Body of pancreas (tissue), 4 donors: Measurements from ENCODE around the gene NUP210. TPM values are rescaled to one million over a fixed set of nuclear protein-coding genes. Genes with fewer than 3 reads are reported as not detected.

Experiments
- ATAC-seq: fragments of 150-250 bp; one replicate; pipeline ENCODE4 v1.9.1; 2016
- DNase-seq, 4 donors: peaks; one replicate each; pipeline ENCODE4 v3.0.0-alpha.2; 2019
- H3K27ac ChIP-seq, 4 donors: fragments of 200-600 bp; sonication (generic); 1 replicate in 3 of 4; 2 replicates in 1 of 4; pipeline versions ENCODE4 v1.5.1 to v1.6.1; 2016 to 2019; ENCODE audit warnings: mild to moderate bottlenecking in 1 of 4, mixed read lengths in 1 of 4, moderate library complexity in 1 of 4
- H3K27me3 ChIP-seq, 2 donors: fragments of 200-600 bp; sonication (generic); one replicate each; pipeline ENCODE4 v1.6.0; 2016; ENCODE audit warnings: mild to moderate bottlenecking in 1 of 2
- H3K36me3 ChIP-seq, 2 donors: fragments of 200-600 bp; sonication (generic); replicated peaks in 1 of 2; 2 replicates each; pipeline ENCODE4 v1.5.1; 2016; ENCODE audit warnings: low read depth in 2 of 2; ENCODE audit not compliant: insufficient read depth in 1 of 2
- H3K4me1 ChIP-seq: fragments of 200-600 bp; sonication (generic); one replicate; pipeline ENCODE4 v1.6.0; 2016
- H3K4me3 ChIP-seq, 2 donors: fragments of 200-600 bp; sonication (generic); 1 replicate in 1 of 2; 2 replicates in 1 of 2; pipeline ENCODE4 v1.5.1; 2016 to 2019
- H3K9me3 ChIP-seq, 3 donors: fragments of 200-600 bp; sonication (generic); 1 replicate in 2 of 3; 2 replicates in 1 of 3; pipeline ENCODE4 v1.5.1; 2016
- POLR2A ChIP-seq, 3 donors: fragments of 450-650 bp; IDR thresholded peaks; one replicate each; pipeline ENCODE4 v1.6.1; 2016; ENCODE audit warnings: antibody characterized with exemption in 3 of 3, mild to moderate bottlenecking in 2 of 3
- WGBS, 2 donors: methylation state at CpG; one replicate each; pipeline ENCODE4 v1.1.5; 2017; 5-methylcytosine and 5-hydroxymethylcytosine counted together
- intact Hi-C: fragments of 100-400 bp; cut with DNase I; formaldehyde crosslinking; loops from one replicate; pipeline ENCODE4 v1.15.1; 2023
- total RNA-seq, 2 donors: library from RNA; depleted of rRNA; stranded (reverse); fragments of >200 nt; gene quantifications; one replicate each; pipeline ENCODE4 v1.1.0, GENCODE V29; 2016
- TF ChIP-seq, protein P1 (sequence below), 7 experiments: fragments of 450-650 bp in 4 of 7; fragments of 200-600 bp in 3 of 7; sonication (generic) in 3 of 7; IDR thresholded peaks; one replicate each; pipeline ENCODE4 v1.5.1; 2016 to 2019; ENCODE audit warnings: antibody characterized with exemption in 7 of 7

NUP210 gene
- total RNA-seq, 2 donors from 2014 or later: 16.3 to 19.1 TPM

DNA sequence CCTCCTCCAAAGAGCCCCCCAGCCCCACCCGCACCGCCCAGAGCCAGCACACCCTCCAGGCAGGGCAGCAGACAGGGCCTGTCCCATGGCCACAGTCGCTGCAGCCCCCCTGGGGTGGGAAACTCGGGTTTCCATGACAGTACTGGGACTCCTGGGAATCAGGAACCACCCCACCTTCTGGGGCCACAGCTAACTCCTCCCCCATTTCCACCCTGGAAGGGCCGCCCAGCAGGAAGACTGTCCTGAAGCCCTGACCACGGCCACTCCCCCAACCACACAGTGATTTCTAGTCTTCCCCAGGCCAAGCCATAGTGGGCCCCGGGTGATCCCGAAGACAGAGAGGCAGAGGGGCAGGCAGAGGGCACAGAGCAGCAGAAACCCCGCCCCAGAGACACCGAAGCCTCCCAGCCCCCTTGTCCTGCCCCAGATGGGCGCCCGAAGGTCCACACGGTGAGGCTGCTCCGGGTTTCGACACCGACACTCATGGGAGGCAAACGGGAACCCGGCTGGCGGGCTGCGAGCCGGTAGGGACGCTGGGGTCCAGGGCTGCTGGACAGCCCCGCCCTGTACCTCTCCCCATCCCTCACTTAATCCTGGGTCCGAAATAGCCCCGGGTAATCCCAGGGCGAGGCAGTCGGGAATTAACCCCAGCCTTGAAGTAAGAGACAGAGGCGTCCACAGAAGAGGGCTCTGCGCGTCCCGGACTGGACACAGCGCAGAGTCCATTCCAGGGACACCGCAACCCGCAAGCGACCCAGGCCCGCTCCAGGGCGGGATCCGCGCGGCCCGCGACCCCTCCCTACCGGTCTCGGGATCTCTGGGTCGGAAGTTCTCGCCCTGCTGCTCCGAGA, 138.4 kb downstream of the NUP210 start:
- Histone ChIP-seq H3K4me1 (peaks cover 18% of the 10 kb centered on the region), H3K36me3 (no peaks in the 10 kb centered on the region), H3K9me3 (no peaks in the 10 kb centered on the region), H3K27ac (peak overlapping the region; percentile 2 to 65 (median 53)), H3K4me3 (peak overlapping the region; percentile 14 to 37), H3K27me3 (no peaks in the 10 kb centered on the region)
- peak; percentile 60 to 74 (median 69) for DNase-seq
- ATAC-seq: peak; percentile 71
- TF ChIP-seq POLR2A (IDR thresholded peaks at IDR 0.05): peak in 2 of 3 donors; percentile 44 to 47
- TF ChIP-seq, protein P1, sequence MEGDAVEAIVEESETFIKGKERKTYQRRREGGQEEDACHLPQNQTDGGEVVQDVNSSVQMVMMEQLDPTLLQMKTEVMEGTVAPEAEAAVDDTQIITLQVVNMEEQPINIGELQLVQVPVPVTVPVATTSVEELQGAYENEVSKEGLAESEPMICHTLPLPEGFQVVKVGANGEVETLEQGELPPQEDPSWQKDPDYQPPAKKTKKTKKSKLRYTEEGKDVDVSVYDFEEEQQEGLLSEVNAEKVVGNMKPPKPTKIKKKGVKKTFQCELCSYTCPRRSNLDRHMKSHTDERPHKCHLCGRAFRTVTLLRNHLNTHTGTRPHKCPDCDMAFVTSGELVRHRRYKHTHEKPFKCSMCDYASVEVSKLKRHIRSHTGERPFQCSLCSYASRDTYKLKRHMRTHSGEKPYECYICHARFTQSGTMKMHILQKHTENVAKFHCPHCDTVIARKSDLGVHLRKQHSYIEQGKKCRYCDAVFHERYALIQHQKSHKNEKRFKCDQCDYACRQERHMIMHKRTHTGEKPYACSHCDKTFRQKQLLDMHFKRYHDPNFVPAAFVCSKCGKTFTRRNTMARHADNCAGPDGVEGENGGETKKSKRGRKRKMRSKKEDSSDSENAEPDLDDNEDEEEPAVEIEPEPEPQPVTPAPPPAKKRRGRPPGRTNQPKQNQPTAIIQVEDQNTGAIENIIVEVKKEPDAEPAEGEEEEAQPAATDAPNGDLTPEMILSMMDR (IDR thresholded peaks at IDR 0.05): no peak
- 7 to 20% methylated on average over 5 to 47 of the region's 47 CpGs for WGBS, 2 donors
- intact Hi-C loops: loop anchor here (10.0 kb wide), 1 partner anchor 187 kb away; no protein-coding TSS in a partner anchor

DNA sequence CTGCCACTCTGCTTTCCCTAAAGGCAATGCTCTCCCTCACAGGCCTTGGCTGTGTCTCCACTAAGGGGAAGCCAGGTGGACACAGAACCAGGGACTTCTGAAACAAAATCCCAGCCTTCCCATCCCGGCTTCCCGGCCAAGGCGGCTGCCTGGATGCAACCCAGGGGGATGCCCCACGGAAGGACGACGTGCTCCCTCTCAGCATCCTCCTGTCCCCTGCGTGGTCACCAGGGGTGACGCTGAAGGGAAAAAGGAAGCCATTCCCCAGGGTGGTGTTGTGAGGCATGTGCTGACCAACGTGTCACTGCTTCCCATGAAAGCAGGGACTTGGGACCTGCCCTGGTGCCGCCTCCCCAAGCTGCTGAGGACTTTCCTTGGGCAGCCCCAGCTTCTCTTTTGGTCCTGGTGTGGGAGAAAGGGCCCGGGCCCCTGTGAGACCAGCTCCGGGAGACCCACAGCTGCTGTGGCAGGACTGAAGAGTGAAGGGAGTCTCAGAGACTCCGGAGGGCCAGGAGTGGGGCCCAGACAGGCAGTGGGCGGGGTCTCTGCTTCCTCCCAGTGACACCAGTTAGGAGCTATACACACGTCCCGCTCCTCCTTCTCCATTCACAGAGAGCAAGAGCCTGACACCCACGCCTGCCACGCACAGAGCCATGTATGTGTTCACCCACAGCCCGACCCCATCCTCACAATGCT, 139.2 kb downstream of the NUP210 start:
- H3K4me3 ChIP-seq: no peak overlapping the region
- WGBS, 2 donors: 59% methylated on average over 19 of the region's 19 CpGs; no CpG with 5 or more reads in 1 of the 2 donors
- H3K36me3 ChIP-seq: no peaks in the 10 kb centered on the region
- peak overlapping the region; percentile 2 to 65 (median 53) for H3K27ac ChIP-seq
- no peaks in the 10 kb centered on the region for H3K9me3 ChIP-seq
- H3K27me3 ChIP-seq: no peaks in the 10 kb centered on the region
- intact Hi-C loops: loop anchor here (10.0 kb wide), 1 partner anchor 186 kb away; no protein-coding TSS in a partner anchor
- no peak for ATAC-seq
- TF ChIP-seq, protein P1 (IDR thresholded peaks at IDR 0.05): no peak
- TF ChIP-seq POLR2A (IDR thresholded peaks at IDR 0.05): no peak
- peaks cover 18% of the 10 kb centered on the region for H3K4me1 ChIP-seq
- DNase-seq: no peak

DNA sequence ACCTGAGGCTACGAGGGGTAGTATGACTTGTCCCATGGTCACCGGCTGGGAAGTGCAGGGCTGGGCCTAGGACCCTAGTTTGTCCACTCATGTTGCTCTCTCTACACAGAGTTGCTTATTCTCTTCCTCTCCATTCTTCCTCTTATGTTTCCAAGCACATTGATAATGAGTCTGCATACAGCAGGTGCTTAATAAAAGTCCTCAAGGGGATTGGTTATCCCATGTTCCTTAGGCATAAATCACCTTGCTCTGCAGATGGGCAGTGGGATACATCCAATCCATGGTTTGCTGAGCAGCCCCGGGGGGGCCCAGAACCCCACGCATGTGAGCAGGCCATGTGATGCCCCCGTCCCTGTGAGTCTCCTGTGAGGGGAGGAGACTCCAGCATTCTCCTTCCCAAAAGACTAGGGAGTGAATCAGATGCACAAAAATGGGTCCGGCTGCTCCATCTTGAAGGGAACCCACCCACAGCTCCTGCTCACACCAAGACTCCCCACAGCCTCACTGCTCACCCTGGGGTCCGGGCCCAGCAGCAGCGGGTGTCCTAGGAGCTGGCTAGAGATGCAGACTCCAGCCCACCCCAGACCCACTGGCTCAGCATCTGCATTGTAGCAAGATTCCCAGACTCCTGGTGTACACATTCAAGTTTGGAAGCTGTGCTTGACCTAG, 139.9 kb downstream of the NUP210 start:
- TF ChIP-seq, protein P1 (IDR thresholded peaks at IDR 0.05): no peak
- no peak for TF ChIP-seq POLR2A (IDR thresholded peaks at IDR 0.05)
- DNase-seq (no peak), ATAC-seq (no peak)
- intact Hi-C loops: loop anchor here (10.0 kb wide), 1 partner anchor 185 kb away; no protein-coding TSS in a partner anchor
- Histone ChIP-seq H3K27ac (peak overlapping the region in 1 of 4 donors; percentile 61), H3K4me3 (no peak overlapping the region), H3K27me3 (no peaks in the 10 kb centered on the region), H3K36me3 (no peaks in the 10 kb centered on the region), H3K4me1 (peaks cover 18% of the 10 kb centered on the region), H3K9me3 (no peaks in the 10 kb centered on the region)
- 93 to 95% methylated on average over 7 to 8 of the region's 8 CpGs for WGBS, 2 donors

DNA sequence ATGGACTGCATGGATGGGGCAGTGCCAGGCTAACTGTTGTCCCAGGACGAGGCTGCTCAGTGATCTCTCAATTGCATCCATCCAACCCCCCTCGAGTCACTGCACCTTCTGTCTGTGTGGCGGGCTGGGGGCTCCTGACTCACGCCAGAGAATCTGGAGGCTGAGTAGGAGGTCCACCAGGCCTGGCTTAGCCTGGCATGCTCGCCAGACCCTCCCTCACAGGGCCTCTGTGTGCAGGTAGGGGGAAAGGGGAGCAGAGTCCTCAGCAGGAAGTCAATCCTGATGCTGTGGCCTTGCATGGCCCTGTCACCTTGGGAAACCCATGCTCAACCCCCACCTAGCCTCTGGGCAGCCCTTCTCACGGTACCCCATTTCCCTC, 140.6 kb downstream of the NUP210 start:
- ATAC-seq (no peak), DNase-seq (no peak)
- H3K27me3 ChIP-seq: no peaks in the 10 kb centered on the region
- intact Hi-C loops: no loop called here
- H3K36me3 ChIP-seq: no peaks in the 10 kb centered on the region
- TF ChIP-seq POLR2A (IDR thresholded peaks at IDR 0.05): no peak
- TF ChIP-seq, protein P1 (IDR thresholded peaks at IDR 0.05): no peak
- H3K4me3 ChIP-seq: no peak overlapping the region
- 84 to 89% methylated on average over 6 of the region's 6 CpGs for WGBS, 2 donors
- H3K9me3 ChIP-seq: no peaks in the 10 kb centered on the region
- H3K4me1 ChIP-seq: peaks cover 18% of the 10 kb centered on the region
- no peak overlapping the region for H3K27ac ChIP-seq
